ENCODE results near the gene MIOS.
"Not testable (repeated sequence)": the region's sequence is repeated elsewhere in the genome, so short reads cannot be mapped to it uniquely, and the experiment has no call there.

Gene MIOS

DNA sequence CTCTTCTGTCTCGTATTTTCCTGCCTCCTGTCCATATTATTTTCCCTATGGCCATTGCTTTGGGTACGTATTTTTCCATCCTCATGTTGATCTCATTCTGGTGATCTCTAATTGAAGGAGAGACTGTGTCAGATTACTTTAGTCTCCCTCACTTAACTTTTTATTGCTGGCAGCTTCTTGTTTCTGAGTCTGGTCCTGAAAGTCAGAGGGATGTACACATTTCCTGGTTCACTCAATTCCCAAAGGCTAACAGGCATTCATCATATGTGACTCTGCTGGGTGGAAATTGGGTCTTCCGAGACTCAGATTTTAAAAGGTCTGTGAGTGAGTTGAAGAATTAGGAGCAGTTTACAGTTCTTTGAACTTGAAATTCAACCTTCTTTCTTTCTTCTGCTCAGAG, 84.8 kb downstream of the MIOS start:
- DNase-seq = no peak

DNA sequence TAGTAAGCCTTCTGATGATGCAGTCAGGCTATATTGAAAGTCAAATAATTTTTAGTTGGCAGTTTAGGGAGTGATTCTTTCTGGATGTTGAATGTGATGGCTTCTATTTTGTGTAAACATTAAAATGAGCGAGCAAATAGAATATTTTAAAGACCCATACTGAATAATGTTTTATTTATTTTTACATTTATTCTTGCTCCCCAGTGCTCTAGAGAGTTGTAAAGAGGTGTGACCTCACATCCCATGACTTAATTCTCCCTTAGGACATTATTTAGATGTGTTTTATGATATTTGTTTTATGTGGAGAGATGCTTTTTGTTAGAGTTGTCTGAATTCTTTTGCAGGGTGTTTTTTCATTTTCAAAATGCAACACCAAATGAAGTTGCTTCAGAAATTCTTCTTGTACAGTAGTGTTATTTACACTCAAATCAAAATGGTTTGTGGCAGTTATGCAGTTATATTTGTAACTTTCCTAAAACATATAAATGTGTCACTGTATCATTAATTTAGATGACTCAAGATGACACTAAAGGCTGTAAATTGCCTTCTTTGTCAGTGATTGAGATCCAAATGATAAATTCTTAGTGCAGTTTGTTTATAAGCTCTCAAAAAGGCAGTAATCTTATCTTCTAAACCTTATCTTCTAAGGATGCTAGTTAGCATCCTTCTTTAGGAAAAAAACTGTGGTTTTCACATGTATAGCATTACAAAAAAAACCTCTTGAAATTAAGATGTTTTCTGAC, 86.3 kb downstream of the MIOS start:
- DNase-seq = no peak

DNA sequence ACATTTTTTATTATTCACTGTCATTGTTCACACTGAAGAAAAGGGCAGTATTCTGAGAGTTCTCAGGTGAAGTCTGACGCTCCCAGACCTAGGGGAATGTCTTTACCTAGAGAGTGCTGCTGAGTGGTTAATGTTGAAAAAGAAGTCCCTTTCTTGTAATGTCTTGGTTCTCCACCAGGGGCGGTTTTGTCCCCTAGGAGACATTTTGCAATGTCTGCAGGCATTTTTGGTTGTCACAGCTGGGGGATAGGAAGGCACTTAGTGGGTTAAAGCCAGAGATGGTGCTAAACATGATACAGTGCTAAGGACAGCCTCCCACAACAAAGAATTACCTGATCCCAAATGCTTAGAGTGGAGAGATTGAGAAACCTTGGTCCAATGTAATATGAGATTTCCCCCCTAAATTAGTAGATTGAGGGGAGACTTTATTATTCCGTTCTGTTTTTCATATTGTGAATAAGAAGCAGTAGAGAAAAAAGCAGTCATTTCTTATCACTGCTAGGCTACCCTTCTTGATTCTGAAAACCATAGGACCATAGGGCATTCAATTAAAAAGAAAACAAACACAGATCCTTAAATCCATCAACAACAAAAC, 87.0 kb downstream of the MIOS start:
- no peak for DNase-seq

DNA sequence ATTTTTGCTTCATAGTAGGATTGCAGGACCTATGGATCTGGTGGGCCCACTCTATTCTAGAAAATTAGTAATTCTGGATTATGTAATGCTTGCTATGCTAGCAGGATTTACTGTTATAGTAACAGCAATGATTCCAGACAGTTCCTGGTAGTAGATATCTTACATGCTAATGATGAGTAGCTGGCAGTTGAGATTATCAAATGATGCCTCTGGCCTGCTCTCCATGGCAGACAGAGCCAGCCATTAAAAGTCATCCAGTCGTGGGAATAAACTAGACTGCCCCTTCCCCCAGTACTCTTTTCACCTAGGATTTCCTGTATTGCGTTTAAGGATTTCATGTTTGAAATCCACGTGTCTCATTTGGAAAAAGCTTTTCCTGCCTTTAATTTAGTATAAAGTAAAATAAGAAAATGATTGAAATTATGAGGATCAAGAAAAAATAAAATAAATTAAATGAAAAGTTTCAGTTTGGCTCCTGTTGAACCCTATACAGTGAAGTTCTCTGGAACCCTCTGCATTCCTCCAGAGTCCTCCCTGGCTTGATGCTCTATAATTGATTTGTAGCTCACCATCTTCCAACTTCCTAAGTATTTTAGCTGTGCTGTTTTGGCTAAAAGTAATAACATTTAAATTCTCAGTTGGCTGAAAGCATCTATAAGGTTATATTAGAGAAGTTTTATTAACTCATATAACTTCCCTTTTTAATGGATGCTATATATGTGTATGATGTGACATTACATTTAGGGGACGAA, 88.5 kb downstream of the MIOS start:
- DNase-seq = no peak

DNA sequence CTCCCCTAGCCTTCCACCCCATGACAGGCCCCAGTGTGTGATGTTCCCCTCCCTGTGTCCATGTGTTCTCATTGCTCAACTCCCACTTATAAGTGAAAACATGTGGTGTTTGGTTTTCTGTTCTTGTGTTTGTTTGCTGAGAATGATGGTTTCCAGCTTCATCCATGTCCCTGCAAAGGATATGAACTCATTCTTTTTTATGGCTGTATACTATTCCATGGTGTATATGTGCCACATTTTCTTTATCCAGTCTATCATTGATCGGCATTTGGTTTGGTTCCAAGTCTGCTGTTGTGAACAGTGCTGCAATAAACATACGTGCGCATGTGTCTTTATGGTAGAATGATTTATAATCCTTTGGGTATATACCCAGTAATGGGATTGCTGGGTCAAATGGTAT, 89.8 kb downstream of the MIOS start:
- not testable (repeated sequence) for DNase-seq
